PC-9 (cell line): Measurements from ENCODE around the gene PPP1R37. TPM values are rescaled to one million over a fixed set of nuclear protein-coding genes. Genes with fewer than 3 reads are reported as not detected.
"Not testable (repeated sequence)": the region's sequence is repeated elsewhere in the genome, so short reads cannot be mapped to it uniquely, and the experiment has no call there.

Source experiments
- BruUV-seq: library from RNA; stranded (reverse); fragments of 400-500 nt; replicated peaks from 2 replicates; lab custom pipeline; 2021; lab: Mats Ljungman, UMichigan
- CTCF ChIA-PET: fragments of 300-600 bp; sonication (Branson Sonifier 250); formaldehyde crosslinking; loops from one replicate; lab custom pipeline; 2022; ENCODE audit warnings: antibody characterized with exemption; lab: Charles Lee
- POLR2A ChIA-PET: fragments of 300-600 bp; sonication (Branson Sonifier 250); formaldehyde crosslinking; loops from one replicate; lab custom pipeline; 2022; ENCODE audit warnings: antibody characterized with exemption; ENCODE audit not compliant: unreplicated experiment; lab: Charles Lee
- DNase-seq, 2 experiments: peaks; one replicate each; pipeline versions ENCODE4 v3.0.0 to v3.0.0-alpha.2; 2015 to 2022; ENCODE audit warnings: mixed read lengths in 1 of 2
- H2AFZ ChIP-seq: fragments of 200-600 bp; sonication (generic); 2 replicates; pipeline ENCODE4 v1.8.1; 2017; ENCODE audit warnings: antibody characterized with exemption
- H3F3A ChIP-seq: fragments of 200-600 bp; sonication (generic); 2 replicates; pipeline ENCODE4 v1.8.1; 2017; ENCODE audit warnings: antibody characterized with exemption, mild to moderate bottlenecking, low read depth; ENCODE audit not compliant: insufficient read depth
- H3K27ac ChIP-seq: fragments of 200-600 bp; sonication (generic); 2 replicates; pipeline ENCODE4 v1.6.1; 2016; ENCODE audit warnings: mixed run types
- H3K27me3 ChIP-seq: fragments of 200-600 bp; sonication (generic); 2 replicates; pipeline ENCODE4 v1.6.1; 2016; ENCODE audit warnings: low read depth, mixed run types; ENCODE audit not compliant: insufficient read depth
- H3K36me3 ChIP-seq: fragments of 200-600 bp; sonication (generic); 2 replicates; pipeline ENCODE4 v1.6.1; 2016; ENCODE audit warnings: low read depth, mixed run types
- H3K4me1 ChIP-seq: fragments of 200-600 bp; sonication (generic); replicated peaks from 2 replicates; pipeline ENCODE4 v1.6.1; 2016; ENCODE audit warnings: mixed run types; ENCODE audit not compliant: insufficient read depth
- H3K4me2 ChIP-seq: fragments of 200-600 bp; sonication (generic); 2 replicates; pipeline ENCODE4 v1.6.1; 2017; ENCODE audit warnings: mixed run types
- H3K4me3 ChIP-seq: fragments of 200-600 bp; sonication (generic); 2 replicates; pipeline ENCODE4 v1.6.1; 2016; ENCODE audit warnings: mixed run types
- H3K79me2 ChIP-seq: fragments of 200-600 bp; sonication (generic); 2 replicates; pipeline ENCODE4 v1.6.1; 2017; ENCODE audit warnings: low read depth, mixed run types
- H3K9me2 ChIP-seq: fragments of 200-600 bp; sonication (generic); 2 replicates; pipeline ENCODE4 v1.8.1; 2017; ENCODE audit warnings: mild to moderate bottlenecking; ENCODE audit not compliant: insufficient read depth
- H3K9me3 ChIP-seq: fragments of 200-600 bp; sonication (generic); 2 replicates; pipeline ENCODE4 v1.8.1; 2016; ENCODE audit warnings: low read depth; ENCODE audit not compliant: insufficient read depth
- H4K20me1 ChIP-seq: fragments of 200-600 bp; sonication (generic); 2 replicates; pipeline ENCODE4 v1.8.1; 2017; ENCODE audit not compliant: insufficient read depth
- EZH2 ChIP-seq: fragments of 200-600 bp; sonication (generic); IDR thresholded peaks from 2 replicates; pipeline ENCODE4 v1.8.0; 2017; ENCODE audit warnings: antibody characterized with exemption, low read depth
- intact Hi-C: fragments of 100-400 bp; cut with micrococcal nuclease; formaldehyde crosslinking; loops from one replicate; pipeline ENCODE4 v1.10.0; 2022; ENCODE audit not compliant: unreplicated experiment
- total RNA-seq: library from RNA; stranded (reverse); gene quantifications from 2 replicates; pipeline ENCODE4 v1.2.3, GENCODE V29; 2021
- TF ChIP-seq, protein P1 (sequence below): fragments of 200-600 bp; sonication (generic); conservative IDR thresholded peaks from 2 replicates; pipeline ENCODE4 v1.6.1; 2017; ENCODE audit warnings: mixed run types, antibody characterized with exemption, mild to moderate bottlenecking, moderate library complexity

PPP1R37 gene
- total RNA-seq, 1 experiment from 2014 or later, result 41.1 TPM

DNA sequence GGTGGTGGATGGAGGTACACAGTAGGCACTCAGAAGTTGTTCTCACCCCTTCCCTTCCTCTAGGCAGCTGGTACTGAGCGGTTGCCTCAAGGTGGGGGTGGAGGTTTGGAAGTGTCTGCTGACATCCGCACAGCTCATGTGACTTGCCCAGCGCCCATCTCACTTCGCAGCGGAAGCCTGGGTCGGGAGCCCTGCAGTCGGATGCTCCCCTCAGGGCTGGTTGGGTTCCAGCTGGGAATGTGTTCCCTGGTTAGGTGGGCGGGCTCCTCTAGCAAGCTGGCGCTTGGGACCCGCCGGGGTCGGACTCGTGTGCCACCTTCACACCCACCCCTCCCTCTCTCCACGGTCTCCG is 10.2 kb downstream of the PPP1R37 start:
- Histone ChIP-seq H3K9me3 (no peaks in the 10 kb centered on the region), H2AFZ (no peak overlapping the region), H3F3A (no peaks in the 10 kb centered on the region), H3K4me1 (peaks cover 6% of the 10 kb centered on the region), H3K4me3 (no peak overlapping the region), H3K9me2 (no peaks in the 10 kb centered on the region), H3K27me3 (no peaks in the 10 kb centered on the region), H3K27ac (no peak overlapping the region), H3K36me3 (no peaks in the 10 kb centered on the region), H3K79me2 (peaks cover 87% of the 10 kb centered on the region), H3K4me2 (no peak overlapping the region), H4K20me1 (peaks cover 93% of the 10 kb centered on the region)
- BruUV-seq, result no TSS peak
- POLR2A ChIA-PET, result interaction anchor here (0.6 kb wide), 1 partner anchor 28 kb away, joined by 4 read pairs; no protein-coding TSS in a partner anchor
- intact Hi-C loops, result no loop called here
- TF ChIP-seq EZH2, result no peak
- TF ChIP-seq, protein P1, sequence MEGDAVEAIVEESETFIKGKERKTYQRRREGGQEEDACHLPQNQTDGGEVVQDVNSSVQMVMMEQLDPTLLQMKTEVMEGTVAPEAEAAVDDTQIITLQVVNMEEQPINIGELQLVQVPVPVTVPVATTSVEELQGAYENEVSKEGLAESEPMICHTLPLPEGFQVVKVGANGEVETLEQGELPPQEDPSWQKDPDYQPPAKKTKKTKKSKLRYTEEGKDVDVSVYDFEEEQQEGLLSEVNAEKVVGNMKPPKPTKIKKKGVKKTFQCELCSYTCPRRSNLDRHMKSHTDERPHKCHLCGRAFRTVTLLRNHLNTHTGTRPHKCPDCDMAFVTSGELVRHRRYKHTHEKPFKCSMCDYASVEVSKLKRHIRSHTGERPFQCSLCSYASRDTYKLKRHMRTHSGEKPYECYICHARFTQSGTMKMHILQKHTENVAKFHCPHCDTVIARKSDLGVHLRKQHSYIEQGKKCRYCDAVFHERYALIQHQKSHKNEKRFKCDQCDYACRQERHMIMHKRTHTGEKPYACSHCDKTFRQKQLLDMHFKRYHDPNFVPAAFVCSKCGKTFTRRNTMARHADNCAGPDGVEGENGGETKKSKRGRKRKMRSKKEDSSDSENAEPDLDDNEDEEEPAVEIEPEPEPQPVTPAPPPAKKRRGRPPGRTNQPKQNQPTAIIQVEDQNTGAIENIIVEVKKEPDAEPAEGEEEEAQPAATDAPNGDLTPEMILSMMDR, result no peak
- DNase-seq, result no peak
- CTCF ChIA-PET, result interaction anchor here (0.7 kb wide), 1 partner anchor 10 kb away, joined by 5 read pairs; no protein-coding TSS in a partner anchor

GRCh38 chr19:45103508-45104319 is 10.7 kb downstream of the PPP1R37 start:
- intact Hi-C loops, result no loop called here
- Histone ChIP-seq H3K4me1 (0 out of 2 replicates have a peak, but pooled peaks cover under 1% of the 10 kb centered on the region), H2AFZ (no peak overlapping the region), H3K79me2 (peaks cover 87% of the 10 kb centered on the region), H3K27me3 (no peaks in the 10 kb centered on the region), H3K4me2 (no peak overlapping the region), H3K9me2 (no peaks in the 10 kb centered on the region), H3K27ac (no peak overlapping the region), H3K9me3 (no peaks in the 10 kb centered on the region), H4K20me1 (peaks cover 92% of the 10 kb centered on the region), H3K4me3 (no peak overlapping the region), H3F3A (no peaks in the 10 kb centered on the region), H3K36me3 (no peaks in the 10 kb centered on the region)
- no TSS peak for BruUV-seq
- TF ChIP-seq EZH2, result no peak
- TF ChIP-seq, protein P1, result no peak
- POLR2A ChIA-PET, result no interaction called here
- DNase-seq, result no peak
- CTCF ChIA-PET, result interaction anchor here (0.7 kb wide), 1 partner anchor 9 kb away, joined by 5 read pairs; no protein-coding TSS in a partner anchor

GRCh38 chr19:45104658-45105349 is 11.8 kb downstream of the PPP1R37 start:
- no peak for DNase-seq
- intact Hi-C loops, result no loop called here
- CTCF ChIA-PET, result no interaction called here
- no peak overlapping the region for H3K4me3 ChIP-seq
- POLR2A ChIA-PET, result no interaction called here
- no peaks in the 10 kb centered on the region for H3K27me3 ChIP-seq
- peaks cover 87% of the 10 kb centered on the region for H3K79me2 ChIP-seq
- no peaks in the 10 kb centered on the region for H3K4me1 ChIP-seq
- no peaks in the 10 kb centered on the region for H3K9me2 ChIP-seq
- H3K36me3 ChIP-seq, result no peaks in the 10 kb centered on the region
- no peak overlapping the region for H3K4me2 ChIP-seq
- H3K27ac ChIP-seq, result no peak overlapping the region
- H3F3A ChIP-seq, result no peaks in the 10 kb centered on the region
- H4K20me1 ChIP-seq, result peaks cover 87% of the 10 kb centered on the region
- TF ChIP-seq, protein P1, result no peak
- no peak for TF ChIP-seq EZH2
- H2AFZ ChIP-seq, result no peak overlapping the region
- BruUV-seq, result no TSS peak
- H3K9me3 ChIP-seq, result no peaks in the 10 kb centered on the region

DNA sequence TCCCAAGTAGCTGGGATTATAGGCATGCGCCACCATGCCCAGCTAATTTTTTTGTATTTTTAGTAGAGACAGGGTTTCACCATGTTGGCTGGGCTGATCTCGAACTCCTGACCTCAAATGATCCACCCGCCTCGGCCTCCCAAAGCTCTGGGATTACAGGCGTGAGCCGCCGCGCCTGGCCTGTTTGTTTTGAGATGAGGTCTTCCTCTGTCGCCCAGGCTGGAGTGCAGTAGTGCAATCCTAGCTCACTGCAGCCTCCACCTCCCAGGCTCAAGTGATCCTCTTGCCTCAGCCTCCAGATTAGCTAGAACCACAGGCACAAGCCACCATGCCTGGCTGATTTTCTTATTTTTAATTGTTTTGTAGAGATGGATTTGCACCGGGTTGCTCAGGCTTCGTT is 13.4 kb downstream of the PPP1R37 start:
- H3K27me3 ChIP-seq, H2AFZ ChIP-seq, H3K9me3 ChIP-seq, H3K4me3 ChIP-seq, BruUV-seq, DNase-seq, H3K36me3 ChIP-seq, POLR2A ChIA-PET, H3K27ac ChIP-seq, H3K4me2 ChIP-seq, H3K4me1 ChIP-seq, H3K9me2 ChIP-seq, intact Hi-C loops, H3F3A ChIP-seq: not testable (repeated sequence)
- Histone ChIP-seq H3K79me2 (peaks cover 82% of the 10 kb centered on the region), H4K20me1 (peaks cover 77% of the 10 kb centered on the region)
- CTCF ChIA-PET, result interaction anchor here (0.6 kb wide), 1 partner anchor 9 kb away, joined by 3 read pairs; no protein-coding TSS in a partner anchor
